Measurements from ENCODE around the gene KNDC1.
"Not testable (repeated sequence)": the region's sequence is repeated elsewhere in the genome, so short reads cannot be mapped to it uniquely, and the experiment has no call there.

KNDC1 gene, protein sequence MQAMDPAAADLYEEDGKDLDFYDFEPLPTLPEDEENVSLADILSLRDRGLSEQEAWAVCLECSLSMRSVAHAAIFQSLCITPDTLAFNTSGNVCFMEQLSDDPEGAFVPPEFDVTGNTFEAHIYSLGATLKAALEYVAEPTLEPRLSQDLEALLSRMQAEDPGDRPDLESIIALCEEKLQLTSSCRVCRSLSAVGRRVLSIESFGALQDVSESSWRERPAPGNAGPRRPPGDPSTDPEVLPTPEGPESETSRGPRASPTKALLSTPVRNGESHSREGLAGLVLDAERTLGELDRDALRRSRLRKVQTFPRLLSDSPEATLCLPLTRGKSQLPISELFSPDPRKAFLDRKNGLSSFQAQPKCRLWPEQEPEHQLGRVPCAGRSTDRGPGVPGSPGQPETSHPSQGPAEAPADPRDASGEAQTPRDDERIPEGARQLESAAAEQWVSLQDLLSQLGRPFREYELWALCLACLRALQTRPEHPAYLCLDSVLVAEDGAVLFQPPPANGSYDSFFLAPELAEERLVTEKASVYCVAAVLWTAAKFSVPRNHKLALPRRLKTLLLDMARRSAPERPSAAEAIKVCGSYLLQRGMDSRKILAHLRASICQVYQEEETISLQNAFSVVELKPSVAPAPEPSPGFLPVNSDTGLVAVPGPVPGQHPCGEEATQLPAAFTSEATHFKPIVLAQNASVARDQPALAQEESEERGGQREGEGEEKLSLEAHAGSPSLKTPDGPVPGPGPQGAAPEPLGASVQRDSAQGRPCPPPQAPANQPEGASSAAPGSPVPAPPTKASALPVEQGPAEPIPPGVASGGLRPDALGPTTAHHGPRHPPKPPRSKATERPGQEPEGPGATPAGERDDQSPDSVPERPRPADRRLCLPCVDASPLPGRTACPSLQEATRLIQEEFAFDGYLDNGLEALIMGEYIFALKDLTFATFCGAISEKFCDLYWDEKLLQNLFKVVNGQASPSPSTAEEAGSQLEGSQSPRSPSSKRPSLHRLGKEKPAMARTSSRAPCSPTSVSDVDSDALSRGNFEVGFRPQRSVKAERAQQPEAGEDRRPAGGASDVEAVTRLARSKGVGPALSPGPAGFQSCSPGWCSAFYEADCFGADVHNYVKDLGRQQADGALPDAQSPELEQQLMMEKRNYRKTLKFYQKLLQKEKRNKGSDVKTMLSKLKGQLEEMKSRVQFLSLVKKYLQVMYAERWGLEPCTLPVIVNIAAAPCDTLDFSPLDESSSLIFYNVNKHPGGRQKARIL (N-terminal part only)

DNA sequence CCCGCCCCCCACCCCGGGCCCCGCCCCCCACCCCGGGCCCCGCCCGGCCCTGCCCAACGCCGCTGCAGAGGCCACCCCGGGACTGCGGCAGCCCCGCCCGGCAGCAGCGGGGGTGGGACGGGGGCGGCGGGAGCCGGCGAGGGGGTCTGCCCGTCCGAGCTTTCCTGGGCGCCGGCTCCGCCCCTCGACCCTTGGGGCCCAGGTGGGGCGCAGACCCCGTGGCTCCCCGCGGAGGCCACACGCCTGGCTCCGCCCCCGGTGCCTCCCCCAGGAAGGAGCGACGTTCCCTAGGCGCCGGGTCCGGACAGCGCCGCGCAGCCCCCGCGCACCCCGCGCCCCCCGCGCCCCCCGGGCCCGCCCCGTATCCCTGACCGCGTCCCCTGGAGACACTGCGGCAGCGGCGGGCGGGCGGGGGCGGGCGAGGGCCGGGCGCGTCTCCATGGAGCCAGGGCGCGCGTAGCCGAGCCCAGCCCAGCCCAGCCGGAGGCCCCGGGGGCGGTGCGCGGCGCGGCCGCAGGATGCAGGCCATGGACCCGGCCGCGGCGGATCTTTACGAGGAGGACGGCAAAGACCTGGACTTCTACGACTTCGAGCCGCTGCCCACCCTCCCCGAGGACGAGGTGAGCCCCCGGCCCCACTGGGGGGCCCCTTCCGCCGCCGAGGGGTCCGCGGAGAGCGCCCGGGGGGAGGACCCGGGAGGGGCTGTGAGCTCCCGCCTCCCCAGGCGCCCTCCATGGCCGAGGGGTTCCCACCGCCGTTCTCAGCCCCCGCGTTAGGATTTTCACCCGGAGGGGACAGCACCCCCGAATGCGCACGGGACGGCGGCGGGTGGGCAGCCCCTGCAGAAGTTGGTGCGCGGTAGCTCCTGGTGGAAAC is at the start of gene KNDC1:
Gene KNDC1 (plus strand): TSS at position 270 of the 876 bp plus-strand sequence. CDS start 249 bp downstream, at position 519.
- Histone ChIP-seq H3K4me1 (ENCODE audit: control insufficient read depth, insufficient read depth, low read length) (peaks cover 43% of the 10 kb centered on the region), H3K27ac (ENCODE audit: low read depth, low read length) (no peak within 1 kb of the TSS), H3K9me3 (ENCODE audit: control insufficient read depth, insufficient read depth, low read depth, low read length) (no peaks in the 10 kb centered on the region), H3K4me3 (ENCODE audit: low read depth, low read length) (peak within 1 kb of the TSS; percentile 75), H3K36me3 (ENCODE audit: control insufficient read depth, insufficient read depth, low read length) (peaks cover 8% of the 10 kb centered on the region; the same call in 1 of the 2 replicates), H3K27me3 (ENCODE audit: control insufficient read depth, insufficient read depth, low read length) (peaks cover 9% of the 10 kb centered on the region; the same call in 1 of the 2 replicates), H3K9ac (ENCODE audit: low read length) (peak within 1 kb of the TSS; percentile 42)

DNA sequence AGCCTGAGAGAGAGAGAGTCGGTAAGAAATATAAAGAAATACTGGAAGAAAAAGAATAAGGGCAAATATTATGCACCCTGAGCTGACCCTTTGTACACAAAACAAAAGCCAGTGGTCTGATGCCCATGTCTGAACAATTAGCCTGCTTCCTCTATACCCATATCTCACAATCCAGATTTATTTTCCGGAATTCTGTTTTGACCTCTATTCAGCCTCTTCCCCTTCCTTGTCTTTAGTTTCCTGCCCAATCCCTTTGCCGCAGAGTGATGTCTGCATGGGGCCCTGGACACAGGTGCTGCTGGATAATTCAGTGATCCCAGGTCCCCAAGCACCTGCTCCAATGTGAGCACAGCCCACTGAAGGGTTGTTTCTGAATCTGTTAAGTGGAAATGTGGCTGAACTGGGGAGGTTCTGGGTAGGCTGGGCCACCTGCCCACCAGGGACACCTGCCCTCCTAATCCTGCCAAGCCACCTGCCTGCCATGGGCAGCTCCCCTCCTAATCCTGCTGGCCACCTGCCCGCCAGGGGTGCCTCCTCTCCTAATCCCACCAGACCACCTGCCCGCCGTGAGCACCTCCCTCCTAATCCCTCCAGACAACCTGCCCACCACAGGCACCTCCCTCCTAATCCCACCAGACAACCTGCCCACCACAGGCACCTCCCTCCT is 49.3 kb upstream of the KNDC1 start:
- Histone ChIP-seq H3K4me1 (ENCODE audit: control insufficient read depth, insufficient read depth, low read length) (no peaks in the 10 kb centered on the region), H3K27ac (ENCODE audit: low read depth, low read length) (no peak overlapping the region), H3K9me3 (ENCODE audit: control insufficient read depth, insufficient read depth, low read depth, low read length) (peaks cover 30% of the 10 kb centered on the region), H3K9ac (ENCODE audit: low read length) (no peak overlapping the region), H3K4me3 (ENCODE audit: low read depth, low read length) (no peak overlapping the region), H3K36me3 (ENCODE audit: control insufficient read depth, insufficient read depth, low read length) (no peaks in the 10 kb centered on the region), H3K27me3 (ENCODE audit: control insufficient read depth, insufficient read depth, low read length) (no peaks in the 10 kb centered on the region; the same call in 1 of the 2 replicates)

DNA sequence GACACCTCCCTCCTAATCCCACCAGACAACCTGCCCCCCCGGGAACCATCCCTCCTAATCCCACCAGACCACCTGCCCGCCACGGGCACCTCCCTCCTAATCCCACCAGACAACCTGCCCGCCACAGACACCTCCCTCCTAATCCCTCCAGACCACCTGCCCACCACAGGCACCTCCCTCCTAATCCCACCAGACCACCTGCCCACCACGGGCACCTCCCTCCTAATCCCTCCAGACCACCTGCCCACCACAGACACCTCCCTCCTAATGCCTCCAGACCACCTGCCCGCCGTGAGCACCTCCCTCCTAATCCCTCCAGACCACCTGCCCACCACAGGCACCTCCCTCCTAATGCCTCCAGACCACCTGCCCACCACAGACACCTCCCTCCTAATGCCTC is 48.4 kb upstream of the KNDC1 start:
- H3K4me1 ChIP-seq (ENCODE audit: control insufficient read depth, insufficient read depth, low read length); H3K9ac ChIP-seq (ENCODE audit: low read length); H3K27me3 ChIP-seq (ENCODE audit: control insufficient read depth, insufficient read depth, low read length); H3K36me3 ChIP-seq (ENCODE audit: control insufficient read depth, insufficient read depth, low read length); H3K4me3 ChIP-seq (ENCODE audit: low read depth, low read length); H3K27ac ChIP-seq (ENCODE audit: low read depth, low read length): not testable (repeated sequence)
- H3K9me3 ChIP-seq (ENCODE audit: control insufficient read depth, insufficient read depth, low read depth, low read length): peaks cover 26% of the 10 kb centered on the region

DNA sequence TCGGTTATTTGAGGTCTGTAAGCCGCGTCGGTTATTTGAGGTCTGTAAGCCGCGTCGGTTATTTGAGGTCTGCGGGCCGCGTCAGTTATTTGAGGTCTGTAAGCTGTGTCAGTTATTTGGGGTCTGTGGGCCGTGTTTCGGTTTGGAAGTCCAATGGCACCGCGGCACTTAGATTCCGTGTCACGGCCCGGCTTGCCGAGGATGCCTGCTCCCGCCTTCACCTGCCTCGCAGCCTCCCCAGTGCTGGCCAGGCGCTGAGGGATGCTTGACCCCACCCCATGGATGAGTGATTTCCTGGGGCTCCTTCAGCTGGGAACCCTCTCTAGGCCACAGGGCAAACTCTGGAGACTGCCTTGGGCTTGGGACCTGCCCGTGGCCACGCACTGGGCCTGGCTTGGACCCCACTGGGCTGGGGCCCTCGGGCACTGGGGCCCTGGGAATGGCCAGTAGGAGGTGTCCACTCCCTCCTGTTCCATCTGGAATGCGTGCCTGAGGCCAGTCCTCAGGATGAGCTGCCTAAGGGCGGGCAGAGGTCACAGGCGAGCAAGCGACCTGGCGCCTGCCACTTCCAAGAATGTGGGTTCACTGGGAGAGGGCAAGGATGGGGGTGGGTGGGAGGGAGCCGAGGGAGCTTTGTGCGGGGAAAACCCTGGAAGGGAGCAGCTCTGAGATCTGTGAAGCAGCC is 46.7 kb upstream of the KNDC1 start:
- H3K4me1 ChIP-seq (ENCODE audit: control insufficient read depth, insufficient read depth, low read length): no peaks in the 10 kb centered on the region
- H3K27ac ChIP-seq (ENCODE audit: low read depth, low read length): no peak overlapping the region
- no peak overlapping the region for H3K4me3 ChIP-seq (ENCODE audit: low read depth, low read length)
- H3K27me3 ChIP-seq (ENCODE audit: control insufficient read depth, insufficient read depth, low read length): no peaks in the 10 kb centered on the region; the same call in 1 of the 2 replicates
- H3K9me3 ChIP-seq (ENCODE audit: control insufficient read depth, insufficient read depth, low read depth, low read length): peaks cover 13% of the 10 kb centered on the region
- no peak overlapping the region for H3K9ac ChIP-seq (ENCODE audit: low read length)
- no peaks in the 10 kb centered on the region for H3K36me3 ChIP-seq (ENCODE audit: control insufficient read depth, insufficient read depth, low read length)

DNA sequence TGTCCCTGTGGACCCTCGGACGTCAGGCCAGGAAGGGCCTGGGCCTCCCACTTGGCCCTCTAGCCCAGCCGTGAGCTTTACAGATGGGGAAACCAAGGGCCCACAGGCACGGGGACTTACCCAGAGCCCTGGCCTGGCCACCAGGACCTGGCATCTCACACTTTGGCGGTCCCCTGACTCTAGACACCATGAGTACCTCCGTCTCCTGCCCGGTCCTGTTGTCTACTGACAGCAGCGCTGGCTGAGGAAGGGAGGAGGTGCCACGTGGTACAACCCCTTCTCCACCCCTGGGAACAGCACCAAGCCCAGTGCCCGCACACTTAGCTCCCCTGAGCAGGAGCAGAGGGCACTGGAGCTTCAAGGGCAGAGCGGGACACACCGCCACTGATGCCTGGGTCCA is 46.2 kb upstream of the KNDC1 start:
- H3K9ac ChIP-seq (ENCODE audit: low read length): no peak overlapping the region
- H3K9me3 ChIP-seq (ENCODE audit: control insufficient read depth, insufficient read depth, low read depth, low read length): peaks cover 12% of the 10 kb centered on the region
- H3K36me3 ChIP-seq (ENCODE audit: control insufficient read depth, insufficient read depth, low read length): no peaks in the 10 kb centered on the region
- H3K27ac ChIP-seq (ENCODE audit: low read depth, low read length): no peak overlapping the region
- H3K4me1 ChIP-seq (ENCODE audit: control insufficient read depth, insufficient read depth, low read length): no peaks in the 10 kb centered on the region
- no peaks in the 10 kb centered on the region; the same call in 1 of the 2 replicates for H3K27me3 ChIP-seq (ENCODE audit: control insufficient read depth, insufficient read depth, low read length)
- no peak overlapping the region for H3K4me3 ChIP-seq (ENCODE audit: low read depth, low read length)

DNA sequence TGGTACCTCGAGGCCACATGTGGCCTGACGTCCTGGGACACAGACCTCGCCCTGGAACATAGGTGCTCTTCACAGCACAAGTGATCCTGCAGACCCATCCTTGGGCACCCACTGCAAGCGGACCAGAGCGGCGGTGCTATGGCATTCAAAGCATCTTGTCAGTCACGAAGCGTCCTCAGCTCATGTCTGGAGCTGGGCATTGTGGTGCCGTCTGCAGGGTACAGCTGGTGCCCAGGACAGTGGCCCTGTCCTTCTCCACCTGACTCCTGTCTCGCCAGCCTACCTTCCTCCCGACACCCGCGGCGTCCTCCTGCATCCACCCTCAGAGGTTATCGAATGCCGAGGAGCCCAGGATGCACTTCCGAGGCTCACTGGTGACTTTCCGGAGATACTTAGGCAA is 45.8 kb upstream of the KNDC1 start:
- Histone ChIP-seq H3K9me3 (ENCODE audit: control insufficient read depth, insufficient read depth, low read depth, low read length) (peaks cover 12% of the 10 kb centered on the region), H3K27me3 (ENCODE audit: control insufficient read depth, insufficient read depth, low read length) (no peaks in the 10 kb centered on the region; the same call in 1 of the 2 replicates), H3K27ac (ENCODE audit: low read depth, low read length) (no peak overlapping the region), H3K4me1 (ENCODE audit: control insufficient read depth, insufficient read depth, low read length) (no peaks in the 10 kb centered on the region), H3K4me3 (ENCODE audit: low read depth, low read length) (no peak overlapping the region), H3K9ac (ENCODE audit: low read length) (no peak overlapping the region), H3K36me3 (ENCODE audit: control insufficient read depth, insufficient read depth, low read length) (no peaks in the 10 kb centered on the region)

DNA sequence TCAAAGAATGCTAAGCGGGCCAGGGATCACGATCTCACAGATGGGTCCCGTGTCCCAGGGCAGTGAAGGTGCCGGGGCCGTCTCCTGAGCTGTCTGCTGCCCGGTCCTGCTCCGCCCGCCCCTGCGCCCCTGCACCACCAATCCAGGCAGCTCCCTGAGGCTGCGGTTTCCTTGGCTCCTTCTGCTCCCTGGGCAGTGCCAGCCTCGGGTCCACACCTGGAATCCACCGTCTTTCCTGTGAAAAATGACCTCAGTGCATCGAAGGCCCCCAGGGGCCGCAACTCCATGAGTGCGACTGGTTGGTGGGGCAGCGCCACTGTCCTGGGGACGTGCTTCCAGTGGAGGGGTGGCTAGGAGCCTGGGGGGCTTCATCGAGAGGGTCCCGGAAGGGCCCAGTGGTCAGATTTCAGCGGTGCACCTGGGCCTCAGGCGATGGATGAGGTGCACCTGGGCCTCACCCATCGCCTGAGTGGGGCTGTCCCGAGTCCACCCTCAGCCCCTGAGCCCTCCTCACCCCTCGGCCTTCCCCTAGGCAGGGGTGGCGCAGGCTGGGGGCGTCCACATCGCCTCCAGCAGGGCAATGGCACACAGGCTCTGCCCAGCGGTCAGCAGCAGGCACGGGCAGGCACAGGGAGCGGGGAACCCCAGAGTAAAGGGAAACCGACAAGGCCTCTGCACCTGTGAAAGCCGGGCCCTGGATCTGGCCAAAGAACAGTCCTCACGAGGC is 45.1 kb upstream of the KNDC1 start:
- no peaks in the 10 kb centered on the region for H3K4me1 ChIP-seq (ENCODE audit: control insufficient read depth, insufficient read depth, low read length)
- H3K9me3 ChIP-seq (ENCODE audit: control insufficient read depth, insufficient read depth, low read depth, low read length): peaks cover 14% of the 10 kb centered on the region
- no peak overlapping the region for H3K4me3 ChIP-seq (ENCODE audit: low read depth, low read length)
- no peak overlapping the region for H3K27ac ChIP-seq (ENCODE audit: low read depth, low read length)
- H3K36me3 ChIP-seq (ENCODE audit: control insufficient read depth, insufficient read depth, low read length): no peaks in the 10 kb centered on the region
- no peaks in the 10 kb centered on the region; the same call in 1 of the 2 replicates for H3K27me3 ChIP-seq (ENCODE audit: control insufficient read depth, insufficient read depth, low read length)
- H3K9ac ChIP-seq (ENCODE audit: low read length): no peak overlapping the region

DNA sequence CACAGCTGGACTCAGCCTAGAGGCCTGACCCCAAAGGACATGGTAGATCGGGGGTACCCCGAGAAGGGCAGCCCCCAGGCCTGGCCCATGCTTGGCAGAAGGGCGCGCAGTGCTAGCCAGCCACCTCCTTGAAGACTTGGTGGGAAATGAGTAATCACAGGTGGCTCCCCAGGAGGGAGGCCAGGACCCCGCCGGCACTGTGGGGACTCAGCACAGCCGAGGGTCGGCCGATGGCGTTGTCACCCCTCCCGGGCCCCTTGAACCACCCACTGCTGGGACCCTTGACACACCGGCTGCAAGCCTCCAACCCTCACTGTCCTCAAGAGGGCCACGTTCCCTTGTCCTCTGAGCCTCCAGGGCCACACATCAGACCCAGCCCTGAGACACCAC is 44.6 kb upstream of the KNDC1 start:
- H3K36me3 ChIP-seq (ENCODE audit: control insufficient read depth, insufficient read depth, low read length): no peaks in the 10 kb centered on the region
- no peak overlapping the region for H3K9ac ChIP-seq (ENCODE audit: low read length)
- no peaks in the 10 kb centered on the region for H3K4me1 ChIP-seq (ENCODE audit: control insufficient read depth, insufficient read depth, low read length)
- H3K27ac ChIP-seq (ENCODE audit: low read depth, low read length): no peak overlapping the region
- H3K27me3 ChIP-seq (ENCODE audit: control insufficient read depth, insufficient read depth, low read length): no peaks in the 10 kb centered on the region
- H3K9me3 ChIP-seq (ENCODE audit: control insufficient read depth, insufficient read depth, low read depth, low read length): peaks cover 16% of the 10 kb centered on the region
- H3K4me3 ChIP-seq (ENCODE audit: low read depth, low read length): no peak overlapping the region

DNA sequence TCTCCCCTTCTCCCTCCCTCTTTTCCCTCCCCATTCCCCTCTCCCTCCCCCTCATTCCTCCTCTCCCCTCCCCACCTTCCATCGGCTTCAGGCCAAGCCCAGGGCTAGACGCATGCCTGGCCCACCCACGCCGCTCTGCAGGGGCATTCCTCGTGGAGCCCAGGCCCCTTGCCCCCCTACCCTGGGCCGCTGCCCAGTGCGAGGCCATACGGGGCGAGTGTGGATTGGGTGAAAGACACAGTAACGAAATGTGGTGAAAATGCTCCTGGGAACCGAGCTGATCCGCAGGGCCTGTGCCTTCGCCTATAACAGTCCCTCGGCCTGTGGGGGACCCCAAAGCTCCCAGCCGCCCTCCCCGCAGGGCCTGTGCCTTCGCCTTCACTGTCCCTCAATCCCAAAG is 44.0 kb upstream of the KNDC1 start:
- Histone ChIP-seq H3K9me3 (ENCODE audit: control insufficient read depth, insufficient read depth, low read depth, low read length) (peaks cover 18% of the 10 kb centered on the region), H3K4me3 (ENCODE audit: low read depth, low read length) (no peak overlapping the region), H3K9ac (ENCODE audit: low read length) (no peak overlapping the region), H3K36me3 (ENCODE audit: control insufficient read depth, insufficient read depth, low read length) (no peaks in the 10 kb centered on the region), H3K4me1 (ENCODE audit: control insufficient read depth, insufficient read depth, low read length) (no peaks in the 10 kb centered on the region), H3K27me3 (ENCODE audit: control insufficient read depth, insufficient read depth, low read length) (no peaks in the 10 kb centered on the region), H3K27ac (ENCODE audit: low read depth, low read length) (no peak overlapping the region)

Measured in HUES6 (cell line).